Lung (tissue), 12 donors: ENCODE measurements around the gene IGLL5. TPM values are rescaled to one million over a fixed set of nuclear protein-coding genes. Genes with fewer than 3 reads are reported as not detected.

Experiments
- ATAC-seq: fragments of 200-7000 bp; cut with Tn5 transposase; one replicate; pipeline ENCODE4 v1.9.1; 2020; ENCODE audit warnings: moderate number of reproducible peaks; ENCODE audit not compliant: insufficient read depth, low FRiP score
- DNase-seq, 3 donors: peaks; one replicate each; pipeline ENCODE4 v3.0.0-alpha.2; 2013 to 2017
- H3K27ac ChIP-seq, 2 donors: one replicate each; pipeline ENCODE4 v1.5.1; 2013; ENCODE audit warnings: mild to moderate bottlenecking in 2 of 2, moderate library complexity in 2 of 2, control low read depth in 1 of 2, inconsistent platforms in 1 of 2, low read depth in 1 of 2, low read length in 1 of 2
- H3K27me3 ChIP-seq, 3 donors: one replicate each; pipeline ENCODE4 v1.5.1; 2013; ENCODE audit warnings: low read length in 2 of 3; ENCODE audit not compliant: control insufficient read depth in 3 of 3, insufficient read depth in 3 of 3
- H3K36me3 ChIP-seq, 4 donors: one replicate each; pipeline ENCODE4 v1.5.1; 2013; ENCODE audit warnings: low read length in 4 of 4, mild to moderate bottlenecking in 1 of 4, moderate library complexity in 1 of 4; ENCODE audit not compliant: control insufficient read depth in 4 of 4, insufficient read depth in 4 of 4
- H3K4me1 ChIP-seq, 5 donors: one replicate each; pipeline ENCODE4 v1.5.1; 2013; ENCODE audit warnings: low read length in 5 of 5, mild to moderate bottlenecking in 2 of 5, moderate library complexity in 1 of 5; ENCODE audit not compliant: control insufficient read depth in 5 of 5, insufficient read depth in 5 of 5
- H3K4me3 ChIP-seq: one replicate; pipeline ENCODE4 v1.5.1; 2013; ENCODE audit warnings: mild to moderate bottlenecking, control low read depth, moderate library complexity
- H3K9ac ChIP-seq, 2 donors: one replicate each; pipeline ENCODE4 v1.5.1; 2013; ENCODE audit warnings: low read length in 2 of 2, control low read depth in 1 of 2; ENCODE audit not compliant: insufficient read depth in 1 of 2
- H3K9me3 ChIP-seq, 4 donors: one replicate each; pipeline ENCODE4 v1.5.1; 2013; ENCODE audit warnings: low read length in 3 of 4, mild to moderate bottlenecking in 1 of 4, moderate library complexity in 1 of 4; ENCODE audit not compliant: control insufficient read depth in 4 of 4, insufficient read depth in 3 of 4
- WGBS, 2 donors: extraction: QIAGEN DNeasy Blood & Tissue Kit; methylation state at CpG; one replicate each; pipeline ENCODE4 v1.1.7; 2013; 5-methylcytosine and 5-hydroxymethylcytosine counted together
- polyA plus RNA-seq, 2 donors: library from polyadenylated mRNA; stranded (reverse); fragments of 200-250 nt; gene quantifications; one replicate each; pipeline ENCODE4 v1.2.1, GENCODE V29; 2013
- total RNA-seq, 2 donors: library from RNA; depleted of rRNA in 1 of 2; stranded (reverse); fragments of >200 nt in 1 of 2; gene quantifications; one replicate each; pipeline ENCODE4 v1.2.1, GENCODE V29; 2014 to 2021
- TF ChIP-seq, protein P1 (sequence below): IDR thresholded peaks from 2 replicates; pipeline ENCODE4 v1.5.1; 2012; ENCODE audit warnings: mild to moderate bottlenecking; ENCODE audit errors: control extremely low read depth, extremely low read depth
- donor health status: control.
- donor health status: control.
- donor health status: Bipolar disorder and iron deficiency.
- donor health status: healthy.
- donor health status: DM: yes; HTN: yes; CAD: no.

Gene IGLL5
- total and polyA plus RNA-seq, 4 donors, result 5.4 to 21.5 (median 11.3) TPM

DNA sequence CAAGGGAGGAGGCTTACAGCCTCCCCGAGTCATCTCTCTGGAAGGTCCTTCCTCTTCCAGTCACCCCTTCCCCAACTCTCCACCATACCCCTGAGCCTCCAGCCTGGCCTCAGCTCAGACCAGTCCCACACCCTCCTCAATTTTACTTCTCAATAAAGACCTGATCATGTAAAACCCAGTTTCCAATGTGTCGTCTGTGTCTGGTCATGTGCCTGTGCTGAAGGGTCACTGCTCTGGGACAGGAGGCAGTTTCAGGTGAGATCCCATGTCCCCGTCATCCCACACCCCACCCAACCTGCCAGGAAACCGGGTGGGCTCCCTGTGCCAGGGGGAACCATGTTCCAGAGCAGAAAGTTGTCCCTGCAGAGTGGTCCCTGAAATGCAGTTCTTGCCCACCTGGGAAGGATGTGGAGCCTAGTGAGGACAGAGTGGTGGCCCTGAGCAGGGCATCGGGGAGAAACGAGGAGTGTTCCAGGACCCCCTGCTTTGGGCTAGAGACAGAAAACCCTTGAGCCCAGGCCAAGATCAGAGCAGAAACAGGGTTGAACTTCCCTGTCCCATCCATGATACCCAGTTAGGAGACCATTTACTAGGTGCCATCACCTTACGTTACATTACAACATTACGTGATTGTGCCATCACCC lies 19.4 kb downstream of the IGLL5 start:
- ATAC-seq (no peak), DNase-seq (no peak)
- 87 to 88% methylated on average over 8 of the region's 8 CpGs for WGBS, 2 donors

DNA sequence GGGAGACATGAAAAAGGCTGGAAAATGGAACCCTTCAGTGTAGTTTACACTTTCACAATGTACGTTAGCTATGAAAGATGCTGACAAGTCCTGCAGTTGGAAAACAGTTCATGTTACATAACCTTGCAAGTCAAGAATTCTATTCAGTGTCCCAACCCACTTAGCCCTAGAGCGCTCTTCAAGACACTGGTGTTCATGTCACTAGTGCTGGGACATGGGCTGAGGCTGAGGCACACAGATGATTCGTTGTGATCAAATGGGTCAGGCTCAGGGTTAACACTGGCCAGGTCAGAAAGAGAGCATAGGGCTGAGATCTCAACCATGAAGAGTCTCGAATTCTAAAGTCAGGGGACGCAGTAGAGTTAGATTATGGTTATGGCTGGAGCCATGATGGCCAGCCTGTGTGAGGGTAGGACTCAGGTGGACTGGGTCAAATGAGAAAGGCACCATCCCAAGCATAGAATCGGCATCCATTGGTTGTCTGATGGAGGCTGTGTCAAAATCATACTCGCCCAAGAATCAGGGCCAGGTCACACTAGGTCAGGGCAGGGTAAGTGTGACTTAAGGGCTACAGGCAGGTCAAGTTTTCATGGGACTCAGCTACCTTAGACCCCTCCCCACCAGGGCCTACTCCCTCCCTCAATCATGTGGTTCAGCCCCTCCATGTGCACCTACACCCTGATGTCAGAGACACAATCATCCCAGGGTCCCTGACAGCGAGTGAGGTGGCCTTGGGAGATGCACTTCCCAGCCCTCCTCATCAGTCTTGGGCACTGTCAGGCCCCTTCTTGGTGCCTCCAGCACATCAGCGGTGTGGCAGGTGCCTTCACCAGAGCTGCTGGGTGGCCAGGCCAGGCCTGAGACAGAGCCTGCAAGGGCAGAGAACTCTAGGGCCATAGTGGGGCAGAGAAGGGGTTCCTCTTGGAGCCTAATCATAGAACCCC lies 20.2 kb downstream of the IGLL5 start:
- DNase-seq, result no peak
- WGBS, 2 donors, result 88 to 93% methylated on average over 9 of the region's 9 CpGs
- Histone ChIP-seq H3K36me3 (no peaks in the 10 kb centered on the region), H3K4me1 (peaks cover 0 to 9% (median 2%) of the 10 kb centered on the region in 5 donors), H3K4me3 (no peak overlapping the region), H3K9me3 (no peaks in the 10 kb centered on the region), H3K9ac (no peak overlapping the region), H3K27me3 (no peaks in the 10 kb centered on the region), H3K27ac (no peak overlapping the region)
- no peak for ATAC-seq
- TF ChIP-seq, protein P1, sequence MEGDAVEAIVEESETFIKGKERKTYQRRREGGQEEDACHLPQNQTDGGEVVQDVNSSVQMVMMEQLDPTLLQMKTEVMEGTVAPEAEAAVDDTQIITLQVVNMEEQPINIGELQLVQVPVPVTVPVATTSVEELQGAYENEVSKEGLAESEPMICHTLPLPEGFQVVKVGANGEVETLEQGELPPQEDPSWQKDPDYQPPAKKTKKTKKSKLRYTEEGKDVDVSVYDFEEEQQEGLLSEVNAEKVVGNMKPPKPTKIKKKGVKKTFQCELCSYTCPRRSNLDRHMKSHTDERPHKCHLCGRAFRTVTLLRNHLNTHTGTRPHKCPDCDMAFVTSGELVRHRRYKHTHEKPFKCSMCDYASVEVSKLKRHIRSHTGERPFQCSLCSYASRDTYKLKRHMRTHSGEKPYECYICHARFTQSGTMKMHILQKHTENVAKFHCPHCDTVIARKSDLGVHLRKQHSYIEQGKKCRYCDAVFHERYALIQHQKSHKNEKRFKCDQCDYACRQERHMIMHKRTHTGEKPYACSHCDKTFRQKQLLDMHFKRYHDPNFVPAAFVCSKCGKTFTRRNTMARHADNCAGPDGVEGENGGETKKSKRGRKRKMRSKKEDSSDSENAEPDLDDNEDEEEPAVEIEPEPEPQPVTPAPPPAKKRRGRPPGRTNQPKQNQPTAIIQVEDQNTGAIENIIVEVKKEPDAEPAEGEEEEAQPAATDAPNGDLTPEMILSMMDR, result no peak

More for the DNA sequence above, 19.4 kb downstream of the IGLL5 start:
- H3K27ac ChIP-seq, result no peak overlapping the region
- no peak overlapping the region for H3K4me3 ChIP-seq
- H3K9me3 ChIP-seq, result no peaks in the 10 kb centered on the region
- peaks cover 0 to 17% (median 8%) of the 10 kb centered on the region in 5 donors for H3K4me1 ChIP-seq
- TF ChIP-seq, protein P1, result no peak
- no peak overlapping the region for H3K9ac ChIP-seq
- H3K36me3 ChIP-seq, result no peaks in the 10 kb centered on the region
- no peaks in the 10 kb centered on the region for H3K27me3 ChIP-seq

DNA sequence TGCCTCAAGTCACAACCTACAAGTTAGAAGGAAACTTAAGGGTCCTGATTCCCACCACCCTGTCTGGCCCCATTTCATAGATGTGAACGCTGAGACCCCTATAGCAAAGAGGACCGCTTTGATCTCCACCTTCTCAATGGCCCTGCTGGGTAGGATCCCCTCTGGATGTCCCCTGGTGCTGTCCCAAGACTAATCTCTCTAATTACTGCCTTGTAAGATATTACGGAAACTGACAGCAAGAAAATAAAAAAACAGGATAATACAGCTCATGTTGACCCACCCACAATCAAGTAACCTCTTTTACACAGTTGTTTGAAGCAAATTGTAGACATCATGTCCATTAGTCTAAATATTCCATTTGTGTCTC lies 20.9 kb downstream of the IGLL5 start:
- no peak overlapping the region for H3K4me3 ChIP-seq
- 89 to 95% methylated on average over 3 of the region's 3 CpGs for WGBS, 2 donors
- no peaks in the 10 kb centered on the region for H3K36me3 ChIP-seq
- H3K9me3 ChIP-seq, result no peaks in the 10 kb centered on the region
- H3K9ac ChIP-seq, result no peak overlapping the region
- DNase-seq, result no peak
- TF ChIP-seq, protein P1, result no peak
- no peak for ATAC-seq
- peaks cover 0 to 4% (median 0%) of the 10 kb centered on the region in 5 donors for H3K4me1 ChIP-seq
- H3K27ac ChIP-seq, result no peak overlapping the region
- H3K27me3 ChIP-seq, result peaks cover 0 to 4% (median 0%) of the 10 kb centered on the region in 3 donors
